CD14-positive monocyte (primary cell): ENCODE measurements around the gene NAP1L4. TPM values are rescaled to one million over a fixed set of nuclear protein-coding genes. Genes with fewer than 3 reads are reported as not detected.

Experiments
- DNase-seq, 3 donors: peaks; one replicate each; pipeline ENCODE4 v3.0.0-alpha.2; 2011 to 2022
- H2AFZ ChIP-seq: 2 replicates; pipeline ENCODE4 v1.6.0; 2012; ENCODE audit warnings: mild to moderate bottlenecking, low read depth, low read length, inconsistent platforms; ENCODE audit not compliant: insufficient read depth, poor library complexity, severe bottlenecking
- H3K27ac ChIP-seq, 2 donors: 1 replicate in 1 of 2; 2 replicates in 1 of 2; pipeline ENCODE4 v1.5.1; 2012 to 2013; ENCODE audit warnings: low read length in 2 of 2, control low read depth in 1 of 2, inconsistent platforms in 1 of 2, low read depth in 1 of 2, mild to moderate bottlenecking in 1 of 2
- H3K27me3 ChIP-seq, 2 donors: one replicate each; pipeline versions ENCODE4 v1.6.0 to v1.6.1; 2011 to 2013; ENCODE audit warnings: low read length in 2 of 2; ENCODE audit not compliant: control insufficient read depth in 2 of 2, insufficient read depth in 2 of 2
- H3K36me3 ChIP-seq, 2 donors: replicated peaks in 1 of 2; 1 replicate in 1 of 2; 2 replicates in 1 of 2; pipeline versions ENCODE4 v1.5.1 to v1.6.1; 2012 to 2013; ENCODE audit warnings: low read length in 2 of 2, control low read depth in 1 of 2, inconsistent platforms in 1 of 2, mild to moderate bottlenecking in 1 of 2; ENCODE audit not compliant: insufficient read depth in 2 of 2, control insufficient read depth in 1 of 2
- H3K4me1 ChIP-seq, 2 donors: 1 replicate in 1 of 2; 2 replicates in 1 of 2; pipeline versions ENCODE4 v1.5.1 to v1.6.1; 2012 to 2013; ENCODE audit warnings: low read length in 2 of 2, control low read depth in 1 of 2, inconsistent platforms in 1 of 2, mild to moderate bottlenecking in 1 of 2, moderate library complexity in 1 of 2; ENCODE audit not compliant: insufficient read depth in 2 of 2, control insufficient read depth in 1 of 2
- H3K4me2 ChIP-seq: replicated peaks from 2 replicates; pipeline ENCODE3; 2012; ENCODE audit warnings: low read length, moderate library complexity, mild to moderate bottlenecking; ENCODE audit not compliant: poor library complexity, severe bottlenecking; ENCODE audit errors: extremely low read depth
- H3K4me3 ChIP-seq, 3 experiments: fragments of 200-600 bp in 1 of 3; sonication (generic) in 1 of 3; replicated peaks in 1 of 3; 1 replicate in 2 of 3; 2 replicates in 1 of 3; pipeline ENCODE4 v1.5.1; 2011 to 2013; ENCODE audit warnings: low read length in 3 of 3, mild to moderate bottlenecking in 3 of 3, control low read depth in 2 of 3, low read depth in 2 of 3, inconsistent platforms in 1 of 3, moderate library complexity in 1 of 3
- H3K79me2 ChIP-seq: 2 replicates; pipeline ENCODE4 v1.6.0; 2012; ENCODE audit warnings: mild to moderate bottlenecking, control low read depth, inconsistent platforms, low read length, moderate library complexity; ENCODE audit not compliant: insufficient read depth
- H3K9ac ChIP-seq: 2 replicates; pipeline ENCODE4 v1.6.0; 2017; ENCODE audit warnings: low read length, mild to moderate bottlenecking; ENCODE audit not compliant: insufficient read depth, poor library complexity, severe bottlenecking
- H3K9me3 ChIP-seq, 2 donors: replicated peaks in 1 of 2; 1 replicate in 1 of 2; 2 replicates in 1 of 2; pipeline versions ENCODE4 v1.5.1 to v1.6.1; 2012 to 2013; ENCODE audit warnings: low read length in 2 of 2, control low read depth in 1 of 2; ENCODE audit not compliant: control insufficient read depth in 1 of 2, insufficient read depth in 1 of 2
- H4K20me1 ChIP-seq: 2 replicates; pipeline ENCODE4 v1.6.0; 2012; ENCODE audit warnings: mild to moderate bottlenecking, low read length, control low read depth, moderate library complexity; ENCODE audit not compliant: insufficient read depth
- H3K27ac Mint-ChIP-seq, 7 donors: one replicate each; pipeline ENCODE4 v1.8.0; 2020; ENCODE audit warnings: mild to moderate bottlenecking in 7 of 7, mixed read lengths in 7 of 7, moderate library complexity in 6 of 7, inconsistent platforms in 2 of 7
- H3K27me3 Mint-ChIP-seq, 3 donors: one replicate each; pipeline ENCODE4 v1.8.0; 2021 to 2022; ENCODE audit warnings: low read depth in 3 of 3, mild to moderate bottlenecking in 3 of 3, mixed read lengths in 3 of 3, moderate library complexity in 3 of 3, inconsistent platforms in 1 of 3
- H3K36me3 Mint-ChIP-seq, 2 donors: one replicate each; pipeline ENCODE4 v1.8.0; 2020; ENCODE audit warnings: mixed read lengths in 2 of 2, inconsistent platforms in 1 of 2, mild to moderate bottlenecking in 1 of 2
- H3K4me1 Mint-ChIP-seq: one replicate; pipeline ENCODE4 v1.8.0; 2020; ENCODE audit warnings: mild to moderate bottlenecking, mixed read lengths
- H3K4me3 Mint-ChIP-seq, 2 donors: one replicate each; pipeline ENCODE4 v1.8.0; 2020; ENCODE audit warnings: mild to moderate bottlenecking in 2 of 2, mixed read lengths in 2 of 2, moderate library complexity in 1 of 2
- H3K9me3 Mint-ChIP-seq, 7 donors: one replicate each; pipeline ENCODE4 v1.8.0; 2020 to 2022; ENCODE audit warnings: mixed read lengths in 7 of 7, mild to moderate bottlenecking in 6 of 7, moderate library complexity in 6 of 7, inconsistent platforms in 2 of 7
- CTCF ChIP-seq: fragments of 200-600 bp; IDR thresholded peaks from one replicate; pipeline ENCODE4 v1.8.0; 2022; ENCODE audit warnings: antibody characterized with exemption, mild to moderate bottlenecking
- WGBS: methylation state at CpG from one replicate; pipeline ENCODE4 v1.1.5; 2013; ENCODE audit warnings: missing lambda C conversion rate; ENCODE audit not compliant: insufficient coverage; 5-methylcytosine and 5-hydroxymethylcytosine counted together
- intact Hi-C, 2 donors: fragments of 100-400 bp; cut with micrococcal nuclease; formaldehyde crosslinking; loops; one replicate each; pipeline versions ENCODE4 v1.15.0 to v1.15.1; 2023
- polyA plus RNA-seq, 3 donors: library from polyadenylated mRNA; depleted of rRNA in 1 of 3; unstranded in 2 of 3; stranded (reverse) in 1 of 3; fragments of 300-500 nt in 2 of 3; fragments of >200 nt in 1 of 3; fragmentation: Illumina TruSeq in 2 of 3; gene quantifications; 1 replicate in 2 of 3; 2 replicates in 1 of 3; pipeline ENCODE4 v1.2.3, GENCODE V29; 2012 to 2021

Gene NAP1L4
- polyA plus RNA-seq, 3 donors: 42.1 to 44.9 (median 44.9) TPM

- Histone ChIP-seq H3K4me2 (no peak overlapping the region), H3K79me2 (no peaks in the 10 kb centered on the region), H3K27me3 (peaks cover 0 to 3% of the 10 kb centered on the region in 2 donors), H3K27ac (no peak overlapping the region), H4K20me1 (peaks cover 11% of the 10 kb centered on the region), H3K4me3 (no peak overlapping the region), H3K4me1 (no peaks in the 10 kb centered on the region), H3K9me3 (no peaks in the 10 kb centered on the region), H3K36me3 (no peaks in the 10 kb centered on the region), H3K9ac (no peak overlapping the region), H2AFZ (no peak overlapping the region)
- Mint-ChIP-seq H3K36me3 (peaks cover 0 to 2% of the 10 kb centered on the region in 2 donors), H3K4me1 (peaks cover 10% of the 10 kb centered on the region), H3K27me3 (peaks cover 15 to 18% (median 15%) of the 10 kb centered on the region in 3 donors), H3K27ac (peak overlapping the region in 1 of 7 donors; percentile 53), H3K9me3 (peaks cover 0 to 2% (median 0%) of the 10 kb centered on the region in 7 donors), H3K4me3 (no peak overlapping the region)
- intact Hi-C loops: no loop called here
- DNase-seq: no peak
- 82% methylated on average over 23 of the region's 25 CpGs for WGBS
- TF ChIP-seq CTCF: no peak
Observed at GRCh38 chr11:2917842-2918490, 74.2 kb downstream of the NAP1L4 start.

GRCh38 chr11:2916892-2917645 lies 75.1 kb downstream of the NAP1L4 start:
- Histone ChIP-seq H3K79me2 (no peaks in the 10 kb centered on the region), H3K9ac (no peak overlapping the region)

More at GRCh38 chr11:2916892-2917645, 75.1 kb downstream of the NAP1L4 start:
- Mint-ChIP-seq H3K4me1 (peaks cover 10% of the 10 kb centered on the region), H3K27me3 (peaks cover 15 to 18% (median 15%) of the 10 kb centered on the region in 3 donors), H3K27ac (no peak overlapping the region), H3K9me3 (peaks cover 0 to 2% (median 0%) of the 10 kb centered on the region in 7 donors), H3K4me3 (no peak overlapping the region), H3K36me3 (peaks cover 0 to 2% of the 10 kb centered on the region in 2 donors)
- Histone ChIP-seq H3K27me3 (peaks cover 0 to 3% of the 10 kb centered on the region in 2 donors), H3K4me3 (no peak overlapping the region), H3K4me1 (no peaks in the 10 kb centered on the region), H3K4me2 (no peak overlapping the region), H3K9me3 (no peaks in the 10 kb centered on the region), H3K27ac (no peak overlapping the region), H3K36me3 (no peaks in the 10 kb centered on the region), H2AFZ (no peak overlapping the region), H4K20me1 (peaks cover 16% of the 10 kb centered on the region)
- intact Hi-C loops: no loop called here
- TF ChIP-seq CTCF: no peak
- 90% methylated on average over 16 of the region's 16 CpGs for WGBS
- no peak for DNase-seq
